DMS 273 (cell line): Measurements from ENCODE around the gene PRPF40A.
A peak's percentile ranks its signal among the peaks of the same experiment; 100 is the strongest.

Experiments
- DNase-seq: peaks from one replicate; lab custom pipeline; 2025; ENCODE audit not compliant: unreplicated experiment; lab: John Stamatoyannopoulos, UW

The PRPF40A gene

GRCh38 chr2:152655880-152656279 is 61.4 kb downstream of the PRPF40A start:
- no peak for DNase-seq

- no peak for DNase-seq
Observed at GRCh38 chr2:152651834-152652233, 65.4 kb downstream of the PRPF40A start.

- DNase-seq = no peak
Observed at GRCh38 chr2:152650768-152651371, 66.4 kb downstream of the PRPF40A start.

- DNase-seq = no peak
Observed at GRCh38 chr2:152649997-152650396, 67.3 kb downstream of the PRPF40A start.

GRCh38 chr2:152648336-152648735 is 68.9 kb downstream of the PRPF40A start:
- DNase-seq = peak; percentile 23

DNA sequence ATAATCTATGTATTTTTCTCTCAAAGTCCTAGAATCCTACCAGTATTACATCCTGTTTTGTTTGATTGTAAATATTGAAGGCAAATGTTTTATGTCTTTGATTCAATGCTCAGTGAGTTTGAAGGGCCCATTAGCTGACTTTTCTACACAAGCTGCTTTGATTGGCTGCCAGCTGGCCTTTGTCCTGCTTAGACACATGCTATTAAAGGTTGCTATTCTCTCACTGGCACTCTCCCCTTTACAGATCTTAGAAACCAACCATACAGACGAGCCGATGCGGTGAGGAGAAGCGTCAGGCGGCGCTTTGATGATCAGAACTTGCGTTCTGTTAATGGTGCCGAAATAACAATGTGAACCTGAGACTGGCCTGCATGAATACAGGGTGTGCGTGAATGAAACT is 69.7 kb downstream of the PRPF40A start:
- DNase-seq = peak; percentile 45

- peak; percentile 8 for DNase-seq
Observed at GRCh38 chr2:152646775-152647174, 70.5 kb downstream of the PRPF40A start.

- DNase-seq = no peak
Observed at GRCh38 chr2:152646264-152646663, 71.0 kb downstream of the PRPF40A start.

DNA sequence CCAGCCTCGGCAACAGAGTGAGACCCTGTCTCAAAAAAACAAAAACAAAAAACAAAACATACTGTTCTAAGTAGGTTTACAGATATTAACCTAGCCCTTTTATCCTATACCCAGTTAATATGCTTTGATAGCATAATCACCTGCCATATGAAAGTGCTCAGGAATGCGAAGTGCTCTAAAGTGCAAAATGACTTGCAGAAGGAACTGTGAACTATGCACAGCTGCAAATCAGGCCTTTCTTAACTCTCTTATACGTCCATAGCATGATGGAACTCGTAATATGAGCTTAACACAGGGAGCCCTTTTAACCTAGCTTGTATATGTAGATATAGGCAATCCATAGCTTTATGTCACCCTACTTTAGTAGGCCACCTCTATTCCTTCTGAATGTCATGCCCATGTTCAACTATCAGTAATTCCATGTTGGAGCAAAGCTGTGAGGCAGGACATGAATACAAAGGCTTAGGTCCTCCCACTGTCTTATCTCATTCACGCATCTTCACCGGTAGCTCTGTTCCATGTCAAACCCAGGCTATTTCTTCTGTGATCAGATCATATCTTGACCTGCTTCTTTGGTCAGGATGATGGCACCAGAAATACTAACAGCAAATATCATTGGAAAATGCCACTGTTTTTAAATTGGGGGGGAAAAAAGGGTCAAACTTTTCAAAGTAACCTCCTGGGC is 72.9 kb downstream of the PRPF40A start:
- DNase-seq = no peak

GRCh38 chr2:152638590-152638989 is 78.7 kb downstream of the PRPF40A start:
- no peak for DNase-seq

GRCh38 chr2:152638056-152638455 is 79.2 kb downstream of the PRPF40A start:
- no peak for DNase-seq

DNA sequence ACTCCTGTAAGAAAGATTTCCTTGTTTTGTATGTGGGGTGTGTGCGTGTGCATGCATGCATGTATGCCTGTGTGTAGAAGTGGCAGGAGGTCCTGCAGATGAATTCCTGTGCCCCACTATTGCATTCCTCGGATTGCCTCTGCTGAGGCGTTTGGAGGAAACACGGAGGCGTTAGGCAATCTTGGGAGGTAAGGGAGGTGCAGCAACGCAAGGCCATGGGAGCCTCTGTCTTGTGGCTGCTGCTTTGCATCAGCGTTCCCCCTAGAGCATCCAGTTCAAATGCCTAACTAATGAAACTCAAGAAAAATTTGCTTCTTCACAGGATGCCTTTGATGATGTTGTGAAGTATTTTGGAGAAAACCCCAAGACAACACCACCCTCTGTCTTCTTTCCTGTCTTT is 80.0 kb downstream of the PRPF40A start:
- DNase-seq = no peak

DNA sequence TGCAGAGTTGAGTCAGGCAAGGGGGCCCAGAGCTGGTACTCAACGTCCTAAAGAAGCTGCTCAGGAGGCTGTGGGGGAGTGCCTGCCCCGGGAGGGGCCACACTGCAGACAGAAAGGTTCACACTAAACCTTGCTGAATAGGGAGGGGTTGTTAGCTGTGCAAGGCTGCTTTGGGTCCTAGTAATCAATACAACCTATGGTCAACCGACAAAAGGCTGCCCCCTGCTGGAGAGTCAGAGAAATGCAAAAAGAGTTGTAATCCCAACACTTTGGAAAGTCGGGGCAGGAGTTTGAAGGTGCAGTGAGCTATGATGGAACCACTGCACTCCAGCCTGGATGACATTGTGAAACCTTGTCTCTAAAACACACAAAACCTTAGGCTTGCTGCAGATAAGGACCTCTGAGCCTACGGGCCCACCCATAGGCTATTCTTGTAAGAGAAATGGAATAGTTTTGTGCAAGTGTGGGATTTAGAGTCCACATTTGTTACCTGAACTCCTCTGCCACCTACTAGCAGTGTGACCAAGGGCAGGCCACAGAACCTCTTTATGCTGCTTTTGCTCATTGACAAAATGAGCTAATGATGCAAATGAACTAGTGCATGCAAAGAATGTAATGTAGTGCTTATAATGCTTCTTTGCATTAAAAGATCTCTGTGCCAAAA is 81.5 kb downstream of the PRPF40A start:
- DNase-seq = peak; percentile 73

DNA sequence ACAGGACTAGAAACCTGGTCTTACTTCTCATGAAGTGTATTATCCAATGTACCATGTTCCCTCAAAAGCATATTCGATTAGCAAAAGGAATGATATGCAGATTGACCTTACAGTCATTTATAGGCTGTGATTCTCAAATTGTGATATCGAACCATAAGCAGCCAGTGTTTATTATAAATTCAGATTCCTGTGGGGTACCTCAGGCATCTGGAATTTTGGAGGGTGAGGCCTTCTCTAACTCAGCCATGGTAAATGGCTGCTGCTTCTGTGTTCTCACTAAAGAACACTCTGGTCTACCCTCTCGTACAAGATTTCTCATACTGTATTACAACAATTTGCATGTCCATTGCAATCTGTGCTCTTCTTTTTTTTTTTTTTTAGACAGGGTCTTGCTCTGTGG is 84.5 kb downstream of the PRPF40A start:
- no peak for DNase-seq

DNA sequence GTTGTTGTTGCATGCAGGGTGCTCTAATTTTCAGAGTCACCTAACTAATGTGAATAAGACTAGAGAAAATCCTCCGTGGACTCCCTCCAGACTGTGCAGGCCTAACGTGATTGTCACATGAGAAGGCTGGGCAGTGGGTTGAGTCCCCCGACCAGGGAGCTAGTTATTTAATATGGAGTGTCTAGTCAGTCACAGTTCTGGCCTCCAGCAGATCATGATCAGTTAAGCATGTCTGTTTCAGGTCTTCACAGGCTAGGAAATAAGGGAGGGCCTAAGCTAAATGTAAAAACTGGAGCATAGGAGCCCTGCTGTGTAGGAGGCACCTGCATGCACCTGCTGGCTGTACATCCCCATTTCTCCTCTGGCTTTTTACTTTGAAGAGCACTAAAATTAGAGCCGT is 86.8 kb downstream of the PRPF40A start:
- DNase-seq = no peak

DNA sequence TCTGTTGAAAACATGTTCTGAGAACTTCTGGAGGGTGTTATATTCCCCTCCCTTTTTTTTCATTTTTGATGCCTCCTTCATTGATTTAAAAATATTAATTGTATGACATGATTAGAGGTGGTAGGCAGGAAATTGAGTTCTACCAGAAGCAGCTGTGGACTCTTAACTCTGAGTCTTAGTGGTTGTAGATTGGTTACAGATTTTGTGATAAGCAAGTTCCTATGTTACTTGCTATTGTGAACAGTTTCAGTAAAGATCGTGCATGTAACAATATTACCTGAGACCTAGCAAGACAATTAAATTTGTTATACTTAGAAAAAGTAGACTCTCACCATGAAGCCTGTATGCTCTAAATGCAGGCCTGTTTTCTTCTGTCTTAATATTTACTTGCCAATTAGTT is 88.1 kb downstream of the PRPF40A start:
- no peak for DNase-seq

DNA sequence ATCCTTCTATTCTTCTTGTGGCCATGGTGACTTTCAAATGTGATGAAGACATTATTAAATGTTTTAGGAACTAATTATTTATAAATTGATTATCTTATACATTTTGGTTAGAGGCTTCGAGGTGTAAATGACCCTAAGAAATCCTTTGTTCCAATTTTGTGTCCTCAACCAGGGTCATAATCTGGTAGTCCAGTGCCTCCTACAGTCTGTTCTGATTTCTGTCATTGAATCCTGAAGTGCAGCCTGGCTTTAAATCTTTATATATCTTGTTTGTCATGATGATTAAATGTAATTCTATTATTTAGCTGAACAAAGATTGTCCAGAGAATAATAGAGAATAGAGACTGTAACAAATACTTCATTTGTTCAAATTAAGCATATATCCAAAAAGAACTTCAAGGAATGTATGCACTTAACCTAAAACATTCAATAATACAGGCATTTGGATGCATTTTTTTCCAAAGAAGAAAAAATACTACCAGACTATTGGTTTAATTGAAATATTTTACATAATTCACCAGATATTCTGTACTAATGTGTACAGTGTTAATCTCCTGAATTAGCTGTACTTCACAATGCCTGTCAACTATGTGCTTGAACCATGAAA is 89.8 kb downstream of the PRPF40A start:
- peak; percentile 44 for DNase-seq

- DNase-seq = no peak
Observed at GRCh38 chr2:152626911-152627339, 90.3 kb downstream of the PRPF40A start.

DNA sequence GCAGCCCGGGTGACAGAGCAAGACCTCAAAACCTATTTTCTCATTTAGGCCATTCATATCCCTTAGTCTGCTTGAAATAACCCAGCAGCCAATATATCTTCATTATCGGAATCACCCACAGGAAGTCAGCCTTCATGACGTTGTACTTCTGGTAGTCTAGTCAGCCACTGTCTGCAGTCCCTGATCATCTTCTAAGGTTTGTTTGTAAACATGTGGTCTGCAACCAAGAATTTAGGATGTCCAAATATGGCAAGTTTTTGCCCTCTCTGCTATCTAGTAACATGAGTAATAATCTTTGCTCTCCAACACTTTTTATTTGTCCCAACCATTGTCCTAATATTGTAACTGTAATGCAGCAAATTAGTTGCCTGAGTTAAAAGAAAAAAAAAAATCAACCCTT is 92.5 kb downstream of the PRPF40A start:
- DNase-seq = no peak

- no peak for DNase-seq
Observed at GRCh38 chr2:152623775-152624174, 93.5 kb downstream of the PRPF40A start.

- DNase-seq = no peak
Observed at GRCh38 chr2:152623076-152623740, 94.1 kb downstream of the PRPF40A start.
